GM19397 (cell line): Measurements from ENCODE around the gene LZIC.

Experiments
- ATAC-seq: cut with Tn5 transposase; IDR thresholded peaks from one replicate; pipeline ENCODE4 v1.9.1; 2021; ENCODE audit warnings: mild to moderate bottlenecking, moderate library complexity; ENCODE audit not compliant: unreplicated experiment

The LZIC gene

GRCh38 chr1:9887070-9887469, 56.1 kb downstream of the LZIC start:
- ATAC-seq = no peak

GRCh38 chr1:9886092-9886742, 57.0 kb downstream of the LZIC start:
- no peak for ATAC-seq

- no peak for ATAC-seq
These were observed 58.4 kb downstream of the LZIC start for GRCh38 chr1:9884805-9885204.

GRCh38 chr1:9883585-9884449, 59.4 kb downstream of the LZIC start:
- no peak for ATAC-seq

- no peak for ATAC-seq
These were observed 60.3 kb downstream of the LZIC start for GRCh38 chr1:9882945-9883303.

- no peak for ATAC-seq
These were observed 60.8 kb downstream of the LZIC start for GRCh38 chr1:9882296-9882944.

GRCh38 chr1:9881838-9882249, 61.3 kb downstream of the LZIC start:
- ATAC-seq = no peak
